ENCODE data around the gene RYR2.

DNA sequence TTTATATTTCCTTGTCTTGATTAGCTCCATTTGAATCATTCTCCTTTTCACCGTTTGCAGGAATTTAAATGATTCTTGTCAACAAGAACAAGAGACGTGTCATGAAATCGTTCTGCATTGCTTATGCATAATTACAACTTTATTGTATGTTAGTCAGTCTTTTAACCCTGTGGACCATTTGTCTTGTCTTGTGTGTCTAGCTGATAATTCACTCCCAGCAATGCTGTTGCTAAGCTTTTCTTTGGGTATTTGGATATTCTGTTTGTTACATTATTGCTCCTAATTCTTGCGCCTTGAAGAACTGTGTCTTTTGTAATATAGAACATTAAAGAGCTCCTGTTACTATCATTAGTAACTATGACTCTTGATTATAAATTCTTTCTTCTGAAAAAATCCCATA, 311.9 kb downstream of the RYR2 start:
- TF ChIP-seq, protein P1, sequence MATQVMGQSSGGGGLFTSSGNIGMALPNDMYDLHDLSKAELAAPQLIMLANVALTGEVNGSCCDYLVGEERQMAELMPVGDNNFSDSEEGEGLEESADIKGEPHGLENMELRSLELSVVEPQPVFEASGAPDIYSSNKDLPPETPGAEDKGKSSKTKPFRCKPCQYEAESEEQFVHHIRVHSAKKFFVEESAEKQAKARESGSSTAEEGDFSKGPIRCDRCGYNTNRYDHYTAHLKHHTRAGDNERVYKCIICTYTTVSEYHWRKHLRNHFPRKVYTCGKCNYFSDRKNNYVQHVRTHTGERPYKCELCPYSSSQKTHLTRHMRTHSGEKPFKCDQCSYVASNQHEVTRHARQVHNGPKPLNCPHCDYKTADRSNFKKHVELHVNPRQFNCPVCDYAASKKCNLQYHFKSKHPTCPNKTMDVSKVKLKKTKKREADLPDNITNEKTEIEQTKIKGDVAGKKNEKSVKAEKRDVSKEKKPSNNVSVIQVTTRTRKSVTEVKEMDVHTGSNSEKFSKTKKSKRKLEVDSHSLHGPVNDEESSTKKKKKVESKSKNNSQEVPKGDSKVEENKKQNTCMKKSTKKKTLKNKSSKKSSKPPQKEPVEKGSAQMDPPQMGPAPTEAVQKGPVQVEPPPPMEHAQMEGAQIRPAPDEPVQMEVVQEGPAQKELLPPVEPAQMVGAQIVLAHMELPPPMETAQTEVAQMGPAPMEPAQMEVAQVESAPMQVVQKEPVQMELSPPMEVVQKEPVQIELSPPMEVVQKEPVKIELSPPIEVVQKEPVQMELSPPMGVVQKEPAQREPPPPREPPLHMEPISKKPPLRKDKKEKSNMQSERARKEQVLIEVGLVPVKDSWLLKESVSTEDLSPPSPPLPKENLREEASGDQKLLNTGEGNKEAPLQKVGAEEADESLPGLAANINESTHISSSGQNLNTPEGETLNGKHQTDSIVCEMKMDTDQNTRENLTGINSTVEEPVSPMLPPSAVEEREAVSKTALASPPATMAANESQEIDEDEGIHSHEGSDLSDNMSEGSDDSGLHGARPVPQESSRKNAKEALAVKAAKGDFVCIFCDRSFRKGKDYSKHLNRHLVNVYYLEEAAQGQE (IDR thresholded peaks at IDR 0.05; ENCODE audit: insufficient read depth in 1 of 2, low read depth in 2 of 2, low read length in 1 of 2) = no peak
- TF ChIP-seq, protein P2, sequence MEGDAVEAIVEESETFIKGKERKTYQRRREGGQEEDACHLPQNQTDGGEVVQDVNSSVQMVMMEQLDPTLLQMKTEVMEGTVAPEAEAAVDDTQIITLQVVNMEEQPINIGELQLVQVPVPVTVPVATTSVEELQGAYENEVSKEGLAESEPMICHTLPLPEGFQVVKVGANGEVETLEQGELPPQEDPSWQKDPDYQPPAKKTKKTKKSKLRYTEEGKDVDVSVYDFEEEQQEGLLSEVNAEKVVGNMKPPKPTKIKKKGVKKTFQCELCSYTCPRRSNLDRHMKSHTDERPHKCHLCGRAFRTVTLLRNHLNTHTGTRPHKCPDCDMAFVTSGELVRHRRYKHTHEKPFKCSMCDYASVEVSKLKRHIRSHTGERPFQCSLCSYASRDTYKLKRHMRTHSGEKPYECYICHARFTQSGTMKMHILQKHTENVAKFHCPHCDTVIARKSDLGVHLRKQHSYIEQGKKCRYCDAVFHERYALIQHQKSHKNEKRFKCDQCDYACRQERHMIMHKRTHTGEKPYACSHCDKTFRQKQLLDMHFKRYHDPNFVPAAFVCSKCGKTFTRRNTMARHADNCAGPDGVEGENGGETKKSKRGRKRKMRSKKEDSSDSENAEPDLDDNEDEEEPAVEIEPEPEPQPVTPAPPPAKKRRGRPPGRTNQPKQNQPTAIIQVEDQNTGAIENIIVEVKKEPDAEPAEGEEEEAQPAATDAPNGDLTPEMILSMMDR (IDR thresholded peaks at IDR 0.05) = no peak
- TF ChIP-seq POLR2AphosphoS5 (IDR thresholded peaks at IDR 0.05; ENCODE audit: low read depth, low read length) = no peak

Data from Panc1 (cell line).